CD4-positive, alpha-beta memory T cell (primary cell): ENCODE results near the gene SAP30BP. TPM values are rescaled to one million over a fixed set of nuclear protein-coding genes. Genes with fewer than 3 reads are reported as not detected.
A peak's percentile ranks its signal among the peaks of the same experiment; 100 is the strongest.

Experiments used
- CTCF ChIA-PET: fragments of 350-600 bp; sonication (Branson Sonifier 250); formaldehyde crosslinking; loops from one replicate; lab custom pipeline; 2021; ENCODE audit warnings: inconsistent platforms; ENCODE audit not compliant: partially characterized antibody; lab: Charles Lee
- POLR2A ChIA-PET: fragments of 350-600 bp; sonication (Branson Sonifier 250); formaldehyde crosslinking; loops from one replicate; lab custom pipeline; 2021; ENCODE audit not compliant: partially characterized antibody; lab: Charles Lee
- DNase-seq, 5 donors: peaks; one replicate each; pipeline versions ENCODE4 v3.0.0 to v3.0.0-alpha.2; 2020 to 2022; ENCODE audit warnings: mixed read lengths in 1 of 5
- H3K27ac ChIP-seq: one replicate; pipeline ENCODE4 v1.7.0; 2013; ENCODE audit warnings: low read depth, low read length
- H3K27me3 ChIP-seq: 2 replicates; pipeline ENCODE4 v1.7.0; 2013; ENCODE audit warnings: mild to moderate bottlenecking, low read length, moderate library complexity; ENCODE audit not compliant: insufficient read depth
- H3K36me3 ChIP-seq: 2 replicates; pipeline ENCODE4 v1.7.0; 2013; ENCODE audit warnings: mild to moderate bottlenecking, low read length, moderate library complexity; ENCODE audit not compliant: insufficient read depth
- H3K4me1 ChIP-seq: 2 replicates; pipeline ENCODE4 v1.7.0; 2013; ENCODE audit warnings: mild to moderate bottlenecking, low read length, moderate library complexity; ENCODE audit not compliant: insufficient read depth
- H3K4me3 ChIP-seq, 2 donors: one replicate each; pipeline ENCODE4 v1.7.0; 2013; ENCODE audit warnings: low read length in 2 of 2, mild to moderate bottlenecking in 1 of 2
- H3K9me3 ChIP-seq, 2 donors: one replicate each; pipeline ENCODE4 v1.7.0; 2013; ENCODE audit warnings: low read length in 2 of 2, control low read depth in 1 of 2; ENCODE audit not compliant: control insufficient read depth in 1 of 2
- H3K27ac Mint-ChIP-seq, 7 donors: one replicate each; pipeline ENCODE4 v1.8.0; 2020 to 2021; ENCODE audit warnings: mixed read lengths in 7 of 7, mild to moderate bottlenecking in 6 of 7, inconsistent platforms in 3 of 7, moderate library complexity in 3 of 7
- H3K27me3 Mint-ChIP-seq, 2 donors: one replicate each; pipeline ENCODE4 v1.8.0; 2020 to 2021; ENCODE audit warnings: mixed read lengths in 2 of 2
- H3K36me3 Mint-ChIP-seq, 2 donors: one replicate each; pipeline ENCODE4 v1.8.0; 2020 to 2021; ENCODE audit warnings: mixed read lengths in 2 of 2, inconsistent platforms in 1 of 2, mild to moderate bottlenecking in 1 of 2
- H3K4me1 Mint-ChIP-seq, 4 donors: one replicate each; pipeline ENCODE4 v1.8.0; 2020 to 2021; ENCODE audit warnings: mixed read lengths in 4 of 4, mild to moderate bottlenecking in 1 of 4
- H3K4me3 Mint-ChIP-seq, 8 donors: one replicate each; pipeline ENCODE4 v1.8.0; 2020 to 2021; ENCODE audit warnings: mixed read lengths in 8 of 8, mild to moderate bottlenecking in 7 of 8, moderate library complexity in 6 of 8, inconsistent platforms in 3 of 8
- H3K9me3 Mint-ChIP-seq, 8 donors: one replicate each; pipeline ENCODE4 v1.8.0; 2020 to 2021; ENCODE audit warnings: mixed read lengths in 8 of 8, mild to moderate bottlenecking in 5 of 8, inconsistent platforms in 3 of 8, moderate library complexity in 1 of 8
- intact Hi-C: fragments of 100-400 bp; cut with micrococcal nuclease; formaldehyde crosslinking; loops from one replicate; pipeline ENCODE4 v1.15.1; 2023
- polyA plus RNA-seq, 2 donors: library from polyadenylated mRNA; unstranded; fragments of 300-500 nt; fragmentation: Illumina TruSeq; gene quantifications; one replicate each; pipeline ENCODE4 v1.2.3, GENCODE V29; 2021
- total RNA-seq, 2 experiments: library from RNA; stranded (reverse); gene quantifications; one replicate each; pipeline ENCODE4 v1.2.3, GENCODE V29; 2021

The SAP30BP gene
- total and polyA plus RNA-seq, 4 experiments from 2014 or later: 69.9 to 119 (median 97.5) TPM

GRCh38 chr17:75672011-75672410 lies 4.9 kb downstream of the SAP30BP start:
- Histone ChIP-seq H3K4me1 (peaks cover 21% of the 10 kb centered on the region), H3K9me3 (no peaks in the 10 kb centered on the region), H3K27ac (no peak overlapping the region), H3K27me3 (no peaks in the 10 kb centered on the region), H3K4me3 (no peak overlapping the region), H3K36me3 (peaks cover 43% of the 10 kb centered on the region)
- ChIA-PET CTCF (interaction anchor here (0.6 to 7.8 kb wide), 5 partner anchors 10 to 668 kb away, joined by 3 to 162 read pairs (median 3); partner anchors contain the start of gene SMIM5), POLR2A (interaction anchor here (1.5 to 1.7 kb wide), 2 partner anchors 77 to 82 kb away, joined by 4 to 5 read pairs; no protein-coding TSS in a partner anchor)
- H3K27me3 Mint-ChIP-seq: no peaks in the 10 kb centered on the region
- DNase-seq: no peak
- intact Hi-C loops: no loop called here
- peaks cover 15 to 26% (median 19%) of the 10 kb centered on the region in 4 donors for H3K4me1 Mint-ChIP-seq
- H3K4me3 Mint-ChIP-seq: no peak overlapping the region
- no peaks in the 10 kb centered on the region for H3K9me3 Mint-ChIP-seq
- peaks cover 29 to 58% of the 10 kb centered on the region in 2 donors for H3K36me3 Mint-ChIP-seq
- peak overlapping the region in 1 of 7 donors; percentile 24 for H3K27ac Mint-ChIP-seq

DNA sequence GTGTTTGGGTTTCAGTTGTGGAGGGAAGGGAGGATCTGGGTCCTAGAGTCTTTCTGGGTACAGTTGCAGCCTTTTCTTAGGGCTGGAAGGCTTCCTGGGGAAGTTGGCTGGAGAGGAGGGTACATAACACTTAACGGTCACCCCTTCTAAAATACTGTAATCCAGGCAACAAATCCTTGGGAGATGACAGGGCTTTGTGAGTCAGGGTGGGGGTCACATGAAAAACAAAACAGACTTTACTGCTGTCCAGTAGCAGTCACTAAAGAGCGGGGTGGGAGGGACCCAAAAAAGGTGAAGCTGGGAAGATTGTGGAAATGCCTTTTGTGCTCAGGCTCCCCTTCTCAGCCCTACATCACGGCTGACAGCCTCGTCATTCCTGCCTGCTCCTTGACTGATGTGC lies 6.3 kb downstream of the SAP30BP start:
- Histone ChIP-seq H3K9me3 (no peaks in the 10 kb centered on the region), H3K27me3 (no peaks in the 10 kb centered on the region), H3K27ac (no peak overlapping the region), H3K4me1 (peaks cover 11% of the 10 kb centered on the region), H3K36me3 (peaks cover 47% of the 10 kb centered on the region), H3K4me3 (no peak overlapping the region)
- intact Hi-C loops: no loop called here
- Mint-ChIP-seq H3K9me3 (no peaks in the 10 kb centered on the region), H3K4me1 (peaks cover 13 to 26% (median 18%) of the 10 kb centered on the region in 4 donors), H3K4me3 (peak overlapping the region in 1 of 8 donors; percentile 9), H3K27me3 (no peaks in the 10 kb centered on the region), H3K27ac (peak overlapping the region in 2 of 7 donors; percentile 20 to 32), H3K36me3 (peaks cover 27 to 57% of the 10 kb centered on the region in 2 donors)
- ChIA-PET POLR2A (interaction anchor here (1.0 to 1.7 kb wide), 2 partner anchors 74 to 76 kb away, joined by 3 to 4 read pairs; no protein-coding TSS in a partner anchor), CTCF (interaction anchor here (1.2 to 7.8 kb wide), 6 partner anchors 11 to 217 kb away, joined by 3 to 162 read pairs (median 14); partner anchors contain the start of gene TMEM94)
- no peak for DNase-seq

- Mint-ChIP-seq H3K27me3 (no peaks in the 10 kb centered on the region), H3K27ac (no peak overlapping the region), H3K36me3 (peaks cover 20 to 57% of the 10 kb centered on the region in 2 donors), H3K9me3 (no peaks in the 10 kb centered on the region), H3K4me1 (peaks cover 7 to 13% (median 10%) of the 10 kb centered on the region in 4 donors), H3K4me3 (no peak overlapping the region)
- Histone ChIP-seq H3K4me3 (no peak overlapping the region), H3K36me3 (peaks cover 48% of the 10 kb centered on the region), H3K4me1 (peaks cover 7% of the 10 kb centered on the region), H3K27ac (no peak overlapping the region), H3K27me3 (no peaks in the 10 kb centered on the region), H3K9me3 (no peaks in the 10 kb centered on the region)
- ChIA-PET POLR2A (interaction anchor here (0.6 to 1.2 kb wide), 2 partner anchors 9 to 72 kb away, joined by 3 read pairs; no protein-coding TSS in a partner anchor), CTCF (interaction anchor here (1.5 to 7.8 kb wide), 4 partner anchors 10 to 72 kb away, joined by 4 to 162 read pairs (median 18); partner anchors contain the start of genes RECQL5 and SAP30BP)
- intact Hi-C loops: no loop called here
- no peak for DNase-seq
Measured at GRCh38 chr17:75676461-75676860, 9.3 kb downstream of the SAP30BP start.

DNA sequence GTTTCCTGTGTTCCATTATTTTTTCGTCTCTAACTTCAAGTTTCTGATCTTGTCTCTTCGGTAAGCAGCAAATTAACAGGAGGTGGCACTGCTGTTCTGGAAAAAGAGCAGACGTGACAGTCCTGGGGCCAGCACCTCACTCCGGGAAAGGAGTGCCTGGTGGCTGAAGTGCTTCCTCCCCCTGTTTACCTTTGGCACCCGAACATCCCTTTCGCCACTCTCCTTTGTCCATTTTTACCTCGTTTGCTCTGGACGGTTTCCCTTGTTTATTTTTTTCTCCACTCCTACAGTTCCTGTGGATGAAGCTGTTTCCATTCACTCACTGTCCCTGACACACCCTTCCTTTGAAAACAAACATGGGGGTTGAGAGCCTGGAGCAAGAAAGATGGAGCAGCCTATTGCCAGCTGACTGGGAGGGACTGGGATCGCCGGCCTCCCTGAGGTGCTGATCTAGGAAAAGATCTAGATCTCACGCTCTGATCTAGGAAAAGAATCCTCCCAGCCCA lies 12.6 kb downstream of the SAP30BP start:
- Mint-ChIP-seq H3K36me3 (peaks cover 16 to 44% of the 10 kb centered on the region in 2 donors), H3K4me3 (no peak overlapping the region), H3K9me3 (no peaks in the 10 kb centered on the region), H3K27ac (peak overlapping the region in 2 of 7 donors; percentile 9 to 23), H3K27me3 (no peaks in the 10 kb centered on the region), H3K4me1 (peaks cover 15 to 27% (median 20%) of the 10 kb centered on the region in 4 donors)
- no peaks in the 10 kb centered on the region for H3K9me3 ChIP-seq
- peaks cover 32% of the 10 kb centered on the region for H3K36me3 ChIP-seq
- H3K4me1 ChIP-seq: peaks cover 5% of the 10 kb centered on the region
- no peak for DNase-seq
- no peaks in the 10 kb centered on the region for H3K27me3 ChIP-seq
- POLR2A ChIA-PET: interaction anchor here (0.7 to 1.4 kb wide), 2 partner anchors 11 to 13 kb away, joined by 3 read pairs; partner anchors contain the start of gene RECQL5
- intact Hi-C loops: no loop called here
- H3K27ac ChIP-seq: no peak overlapping the region
- CTCF ChIA-PET: interaction anchor here (1.8 to 3.1 kb wide), 2 partner anchors 45 to 68 kb away, joined by 3 to 10 read pairs; no protein-coding TSS in a partner anchor
- H3K4me3 ChIP-seq: no peak overlapping the region

DNA sequence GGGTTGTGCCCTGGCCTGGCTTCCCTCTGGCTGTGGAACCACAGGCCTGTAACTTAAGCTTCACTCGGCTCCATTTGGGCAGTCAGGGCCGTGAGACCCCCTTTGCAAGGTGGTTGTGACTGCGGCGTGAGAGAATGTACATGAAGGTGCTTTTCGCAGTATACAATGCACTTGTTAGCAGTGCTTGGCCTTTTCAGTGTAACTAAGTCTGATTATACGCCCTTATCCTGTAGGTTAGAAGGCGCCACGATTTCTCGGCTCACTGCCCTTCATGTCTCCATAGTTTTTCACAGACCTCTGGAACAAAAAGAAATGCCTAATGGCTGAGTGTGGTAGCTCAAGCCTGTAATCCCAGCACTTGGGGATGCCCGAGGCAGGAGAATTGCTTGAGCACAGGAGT lies 13.3 kb downstream of the SAP30BP start:
- Mint-ChIP-seq H3K27me3 (no peaks in the 10 kb centered on the region), H3K4me3 (no peak overlapping the region), H3K27ac (peak overlapping the region in 2 of 7 donors; percentile 9 to 10), H3K36me3 (peaks cover 19 to 48% of the 10 kb centered on the region in 2 donors), H3K4me1 (peaks cover 17 to 30% (median 21%) of the 10 kb centered on the region in 4 donors), H3K9me3 (no peaks in the 10 kb centered on the region)
- ChIA-PET POLR2A (interaction anchor here (0.7 to 1.4 kb wide), 2 partner anchors 10 to 14 kb away, joined by 3 read pairs; partner anchors contain the start of gene RECQL5), CTCF (interaction anchor here (3.1 kb wide), 1 partner anchor 68 kb away, joined by 10 read pairs; no protein-coding TSS in a partner anchor)
- intact Hi-C loops: no loop called here
- no peak for DNase-seq
- Histone ChIP-seq H3K4me3 (no peak overlapping the region), H3K4me1 (no peaks in the 10 kb centered on the region), H3K27me3 (no peaks in the 10 kb centered on the region), H3K9me3 (no peaks in the 10 kb centered on the region), H3K27ac (no peak overlapping the region), H3K36me3 (peaks cover 36% of the 10 kb centered on the region)

- Mint-ChIP-seq H3K4me1 (peaks cover 19 to 38% (median 25%) of the 10 kb centered on the region in 4 donors), H3K27ac (no peak overlapping the region), H3K4me3 (no peak overlapping the region), H3K9me3 (no peaks in the 10 kb centered on the region), H3K36me3 (peaks cover 23 to 51% of the 10 kb centered on the region in 2 donors), H3K27me3 (no peaks in the 10 kb centered on the region)
- H3K4me3 ChIP-seq: no peak overlapping the region
- no peak overlapping the region for H3K27ac ChIP-seq
- ChIA-PET CTCF (interaction anchor here (0.9 to 3.3 kb wide), 2 partner anchors 48 to 67 kb away, joined by 9 to 20 read pairs; partner anchors contain the start of gene SMIM5), POLR2A (no interaction called here)
- H3K9me3 ChIP-seq: no peaks in the 10 kb centered on the region
- DNase-seq: no peak
- intact Hi-C loops: no loop called here
- no peaks in the 10 kb centered on the region for H3K4me1 ChIP-seq
- peaks cover 33% of the 10 kb centered on the region for H3K36me3 ChIP-seq
- H3K27me3 ChIP-seq: no peaks in the 10 kb centered on the region
Measured at GRCh38 chr17:75681289-75681688, 14.2 kb downstream of the SAP30BP start.

DNA sequence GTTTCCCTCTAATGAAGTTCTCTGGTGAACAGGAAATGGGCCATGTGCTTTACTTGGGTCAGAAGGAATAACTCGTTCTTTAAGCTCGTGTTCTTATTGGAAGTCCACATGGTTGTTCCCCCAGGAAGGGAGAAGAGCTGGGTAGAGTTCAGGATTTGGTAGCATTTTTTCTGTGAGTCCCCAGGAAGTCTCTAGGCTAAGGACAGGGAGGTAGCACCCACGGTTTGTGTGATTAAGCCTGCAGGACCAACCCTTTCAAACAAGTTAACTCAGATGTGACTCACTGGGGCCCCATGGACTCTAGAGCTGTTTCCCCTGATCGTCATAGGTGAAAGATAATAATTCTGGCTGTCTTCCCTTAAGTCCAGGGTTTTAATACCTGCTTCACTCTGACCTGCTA lies 16.4 kb downstream of the SAP30BP start:
- H3K4me3 Mint-ChIP-seq: no peak overlapping the region
- peaks cover 18 to 54% of the 10 kb centered on the region in 2 donors for H3K36me3 Mint-ChIP-seq
- peaks cover 27% of the 10 kb centered on the region for H3K36me3 ChIP-seq
- DNase-seq: no peak
- no peak overlapping the region for H3K27ac ChIP-seq
- H3K4me1 Mint-ChIP-seq: peaks cover 24 to 55% (median 34%) of the 10 kb centered on the region in 4 donors
- H3K4me3 ChIP-seq: no peak overlapping the region
- intact Hi-C loops: no loop called here
- peaks cover 8% of the 10 kb centered on the region for H3K4me1 ChIP-seq
- no peaks in the 10 kb centered on the region for H3K9me3 Mint-ChIP-seq
- no peaks in the 10 kb centered on the region for H3K27me3 ChIP-seq
- H3K27me3 Mint-ChIP-seq: no peaks in the 10 kb centered on the region
- H3K27ac Mint-ChIP-seq: peak overlapping the region in 1 of 7 donors; percentile 25
- ChIA-PET POLR2A (interaction anchor here (1.0 kb wide), 1 partner anchor 17 kb away, joined by 3 read pairs; the partner anchor contains the start of genes RECQL5 and SAP30BP), CTCF (interaction anchor here (0.6 to 3.3 kb wide), 5 partner anchors 9 to 66 kb away, joined by 3 to 20 read pairs (median 4); partner anchors contain the start of gene SMIM5)
- no peaks in the 10 kb centered on the region for H3K9me3 ChIP-seq
